Measurements from ENCODE around the gene WDTC1. TPM values are rescaled to one million over a fixed set of nuclear protein-coding genes. Genes with fewer than 3 reads are reported as not detected.

The WDTC1 gene
- total RNA-seq, 4 donors from 2014 or later, result 36.0 to 62.5 (median 44.2) TPM

DNA sequence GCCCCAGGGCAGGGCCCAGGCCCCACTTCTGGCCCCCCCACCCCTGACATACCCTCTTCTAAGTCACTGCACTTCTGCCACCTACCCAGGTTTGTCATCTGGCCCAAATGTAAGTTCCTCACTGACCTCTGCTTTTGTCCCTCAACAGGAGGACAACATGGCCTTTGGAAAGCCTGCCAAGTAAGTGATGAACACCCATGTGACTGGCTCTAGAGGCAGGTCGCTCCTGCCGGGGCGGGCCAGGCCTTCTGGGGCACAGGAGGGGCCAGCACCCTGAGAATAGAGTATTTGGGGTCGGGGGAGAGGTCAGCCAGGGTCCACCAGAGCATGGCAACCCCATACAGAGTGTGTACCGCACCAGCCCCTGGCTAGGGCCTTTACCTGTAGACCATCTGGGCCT is 97.5 kb downstream of the WDTC1 start:
- no peak overlapping the region for H3K4me3 ChIP-seq
- H3K27ac ChIP-seq, result no peak overlapping the region
- in situ Hi-C loops (cut with MboI; ENCODE audit: low pct_ligation_motif_present in 1 of 4, low pct_unique_long_range_greater_than_20kb in 1 of 4, low sequenced_read_pairs in 3 of 4) (no loop called here), intact Hi-C loops (cut with DNase I; ENCODE audit: low total_unique reads) (no loop called here)
- TF ChIP-seq EP300 (IDR thresholded peaks at IDR 0.05; ENCODE audit: low read depth) (no peak), POLR2AphosphoS5 (IDR thresholded peaks at IDR 0.05) (no peak), POLR2A (IDR thresholded peaks at IDR 0.05) (no peak)
- TF ChIP-seq, protein P1, sequence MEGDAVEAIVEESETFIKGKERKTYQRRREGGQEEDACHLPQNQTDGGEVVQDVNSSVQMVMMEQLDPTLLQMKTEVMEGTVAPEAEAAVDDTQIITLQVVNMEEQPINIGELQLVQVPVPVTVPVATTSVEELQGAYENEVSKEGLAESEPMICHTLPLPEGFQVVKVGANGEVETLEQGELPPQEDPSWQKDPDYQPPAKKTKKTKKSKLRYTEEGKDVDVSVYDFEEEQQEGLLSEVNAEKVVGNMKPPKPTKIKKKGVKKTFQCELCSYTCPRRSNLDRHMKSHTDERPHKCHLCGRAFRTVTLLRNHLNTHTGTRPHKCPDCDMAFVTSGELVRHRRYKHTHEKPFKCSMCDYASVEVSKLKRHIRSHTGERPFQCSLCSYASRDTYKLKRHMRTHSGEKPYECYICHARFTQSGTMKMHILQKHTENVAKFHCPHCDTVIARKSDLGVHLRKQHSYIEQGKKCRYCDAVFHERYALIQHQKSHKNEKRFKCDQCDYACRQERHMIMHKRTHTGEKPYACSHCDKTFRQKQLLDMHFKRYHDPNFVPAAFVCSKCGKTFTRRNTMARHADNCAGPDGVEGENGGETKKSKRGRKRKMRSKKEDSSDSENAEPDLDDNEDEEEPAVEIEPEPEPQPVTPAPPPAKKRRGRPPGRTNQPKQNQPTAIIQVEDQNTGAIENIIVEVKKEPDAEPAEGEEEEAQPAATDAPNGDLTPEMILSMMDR (IDR thresholded peaks at IDR 0.05), result no peak
- peaks cover 0 to 4% (median 2%) of the 10 kb centered on the region in 4 donors for H3K36me3 ChIP-seq
- no peaks in the 10 kb centered on the region for H3K4me1 ChIP-seq
- 84% methylated on average over 5 of the region's 5 CpGs; no CpG with 5 or more reads in 1 of the 2 donors for WGBS, 2 donors (ENCODE audit: low coverage in 1 of 2)
- H3K27me3 ChIP-seq, result no peaks in the 10 kb centered on the region
- DNase-seq, result no peak
- no peaks in the 10 kb centered on the region for H3K9me3 ChIP-seq

DNA sequence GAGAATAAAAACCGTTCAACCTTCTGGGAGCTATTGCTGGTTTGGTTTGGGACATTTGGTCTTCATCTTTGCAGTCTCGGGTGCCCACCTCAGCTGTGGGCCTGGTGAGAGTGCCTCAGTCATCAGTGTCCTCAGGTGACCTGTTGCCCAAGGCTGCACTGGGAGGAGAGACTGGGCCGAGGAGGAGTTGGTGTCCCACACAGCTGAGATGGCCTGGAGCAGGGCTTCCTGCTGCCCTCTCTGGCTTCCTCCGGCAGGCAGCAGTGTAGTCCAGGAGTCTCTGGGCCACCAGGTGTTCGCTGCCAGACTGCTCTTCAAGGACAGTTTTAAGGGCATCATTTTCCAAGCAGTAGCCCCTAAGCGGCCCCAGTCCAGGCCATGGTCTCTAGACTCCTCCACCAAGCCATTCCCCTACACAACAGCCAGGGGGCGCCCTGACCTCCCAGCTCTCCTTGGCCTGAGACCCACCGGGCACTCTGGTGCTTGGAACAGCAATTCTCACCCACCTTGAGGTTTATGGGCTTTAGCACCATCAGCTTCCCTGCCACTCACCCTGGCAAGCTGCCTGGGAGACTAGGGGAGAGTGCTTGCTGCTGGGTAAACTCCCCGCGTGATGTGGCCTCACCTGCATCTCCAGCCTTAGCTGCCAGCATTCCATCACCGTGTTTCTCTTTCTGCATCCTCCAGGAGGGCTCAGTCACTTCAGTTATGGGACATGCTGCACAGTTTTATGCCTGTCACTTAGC is 98.3 kb downstream of the WDTC1 start:
- no peaks in the 10 kb centered on the region for H3K27me3 ChIP-seq
- no peak overlapping the region for H3K4me3 ChIP-seq
- intact Hi-C loops (cut with DNase I; ENCODE audit: low total_unique reads), result no loop called here
- peak; percentile 39 for DNase-seq
- TF ChIP-seq, protein P1 (IDR thresholded peaks at IDR 0.05), result peak; percentile 68 to 85 (median 83)
- no peak for TF ChIP-seq POLR2A (IDR thresholded peaks at IDR 0.05)
- 61 to 100% methylated on average over 1 to 10 of the region's 11 CpGs for WGBS, 2 donors (ENCODE audit: low coverage in 1 of 2)
- H3K4me1 ChIP-seq, result no peaks in the 10 kb centered on the region
- H3K9me3 ChIP-seq, result no peaks in the 10 kb centered on the region
- H3K36me3 ChIP-seq, result peaks cover 0 to 4% (median 2%) of the 10 kb centered on the region in 4 donors
- in situ Hi-C loops (cut with MboI; ENCODE audit: low pct_ligation_motif_present in 1 of 4, low pct_unique_long_range_greater_than_20kb in 1 of 4, low sequenced_read_pairs in 3 of 4), result no loop called here
- H3K27ac ChIP-seq, result no peak overlapping the region

DNA sequence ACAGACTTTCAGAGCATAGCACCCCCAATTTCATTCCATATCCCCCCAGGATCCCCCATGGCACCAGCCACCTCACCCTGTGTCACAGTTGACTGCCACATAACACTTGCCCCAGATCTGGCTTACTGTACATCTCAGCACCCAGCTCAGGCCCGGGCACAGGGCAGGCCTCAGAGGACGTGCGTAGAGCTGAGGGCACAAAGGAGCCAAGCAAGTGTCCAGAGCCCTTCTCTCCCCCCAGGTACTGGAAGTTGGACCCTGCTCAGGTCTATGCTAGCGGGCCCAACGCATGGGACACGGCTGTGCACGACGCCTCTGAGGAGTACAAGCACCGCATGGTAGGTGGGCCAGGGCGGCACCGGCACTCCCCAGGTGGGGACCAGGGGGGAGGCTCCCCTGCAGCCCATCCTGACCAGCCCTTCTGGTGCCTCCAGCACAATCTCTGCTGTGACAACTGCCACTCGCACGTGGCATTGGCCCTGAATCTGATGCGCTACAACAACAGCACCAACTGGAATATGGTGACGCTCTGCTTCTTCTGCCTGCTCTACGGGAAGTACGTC is 99.4 kb downstream of the WDTC1 start:
- Histone ChIP-seq H3K4me3 (no peak overlapping the region), H3K27me3 (no peaks in the 10 kb centered on the region), H3K36me3 (peaks cover 0 to 4% (median 2%) of the 10 kb centered on the region in 4 donors), H3K4me1 (no peaks in the 10 kb centered on the region), H3K9me3 (no peaks in the 10 kb centered on the region), H3K27ac (no peak overlapping the region)
- WGBS, 2 donors (ENCODE audit: low coverage in 1 of 2), result 86% methylated on average over 17 of the region's 17 CpGs; no CpG with 5 or more reads in 1 of the 2 donors
- in situ Hi-C loops (cut with MboI; ENCODE audit: low pct_ligation_motif_present in 1 of 4, low pct_unique_long_range_greater_than_20kb in 1 of 4, low sequenced_read_pairs in 3 of 4), result no loop called here
- TF ChIP-seq POLR2A (IDR thresholded peaks at IDR 0.05), result no peak
- TF ChIP-seq, protein P1 (IDR thresholded peaks at IDR 0.05), result no peak
- no peak for TF ChIP-seq POLR2AphosphoS5 (IDR thresholded peaks at IDR 0.05)
- no peak for TF ChIP-seq EP300 (IDR thresholded peaks at IDR 0.05; ENCODE audit: low read depth)
- DNase-seq, result no peak
- intact Hi-C loops (cut with DNase I; ENCODE audit: low total_unique reads), result no loop called here

DNA sequence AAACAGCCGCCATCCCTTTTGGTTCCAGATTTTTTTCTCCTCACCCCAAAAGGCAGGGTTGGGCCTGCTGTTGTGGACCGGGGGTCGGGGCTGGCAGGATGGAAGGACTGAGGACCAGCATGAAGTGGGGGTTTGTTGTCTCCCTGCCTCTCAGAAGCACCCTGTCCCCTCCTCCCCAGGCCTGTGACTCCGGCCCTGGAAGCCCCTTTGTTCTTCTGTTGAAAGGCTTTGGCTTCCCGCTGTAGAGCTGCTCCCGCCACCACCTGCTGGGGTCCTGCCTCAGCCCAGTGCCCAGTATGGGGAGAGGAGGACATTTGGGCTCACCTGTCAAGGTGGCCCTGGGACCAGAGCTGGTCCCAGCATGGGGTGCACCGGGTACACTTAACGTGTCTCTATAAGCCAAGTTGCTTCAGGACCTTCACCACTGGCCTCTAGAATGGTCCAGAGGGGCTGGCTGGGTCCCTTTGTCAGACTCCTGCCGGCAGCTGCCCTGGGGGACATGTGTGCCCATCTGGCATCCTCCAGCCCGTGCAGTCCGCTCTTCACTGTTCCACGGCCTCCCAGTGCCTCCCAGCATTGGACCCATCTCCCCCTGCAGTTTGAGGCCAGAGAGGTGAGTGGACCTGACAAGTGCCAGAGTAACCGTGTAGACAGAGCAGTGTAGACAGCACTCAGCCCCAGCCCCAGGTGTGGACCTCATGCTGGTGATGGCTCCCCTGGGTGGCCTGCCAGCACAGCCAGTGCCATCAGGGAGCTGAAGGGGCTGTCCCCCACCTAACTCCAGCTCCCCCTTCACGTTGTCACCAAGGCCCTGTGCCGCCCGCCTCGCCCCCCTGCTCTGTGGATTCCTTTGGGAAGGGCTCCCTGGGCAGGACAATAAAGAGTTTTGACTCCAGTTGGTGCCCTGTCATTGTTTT is 101.3 kb downstream of the WDTC1 start:
- no peak overlapping the region for H3K4me3 ChIP-seq
- no peak for DNase-seq
- H3K9me3 ChIP-seq, result no peaks in the 10 kb centered on the region
- WGBS, 2 donors (ENCODE audit: low coverage in 1 of 2), result 89% methylated on average over 17 of the region's 17 CpGs; no CpG with 5 or more reads in 1 of the 2 donors
- no peaks in the 10 kb centered on the region for H3K27me3 ChIP-seq
- H3K36me3 ChIP-seq, result peaks cover 0 to 4% (median 2%) of the 10 kb centered on the region in 4 donors
- H3K4me1 ChIP-seq, result peaks cover 0 to 1% (median 0%) of the 10 kb centered on the region in 4 donors
- TF ChIP-seq POLR2A (IDR thresholded peaks at IDR 0.05) (no peak), POLR2AphosphoS5 (IDR thresholded peaks at IDR 0.05) (no peak), EP300 (IDR thresholded peaks at IDR 0.05; ENCODE audit: low read depth) (no peak)
- TF ChIP-seq, protein P1 (IDR thresholded peaks at IDR 0.05), result no peak
- no peak overlapping the region for H3K27ac ChIP-seq
- in situ Hi-C loops (cut with MboI; ENCODE audit: low pct_ligation_motif_present in 1 of 4, low pct_unique_long_range_greater_than_20kb in 1 of 4, low sequenced_read_pairs in 3 of 4) (no loop called here), intact Hi-C loops (cut with DNase I; ENCODE audit: low total_unique reads) (no loop called here)
